ENCODE measurements around the gene TIAM1.

- TF ChIP-seq CTCF (IDR thresholded peaks at IDR 0.05; ENCODE audit: borderline replicate concordance, extremely low read depth, low read length, poor library complexity, severe bottlenecking): no peak
- no peak for TF ChIP-seq EZH2 (IDR thresholded peaks at IDR 0.05; ENCODE audit: borderline replicate concordance, low read depth, low read length, severe bottlenecking)
These were observed 187.4 kb downstream of the TIAM1 start for GRCh38 chr21:31156662-31157061.

All from DND-41 (cell line).